ENCODE measurements around the gene KRT85.

KRT85 gene

GRCh38 chr12:52327052-52327829, 40.0 kb downstream of the KRT85 start:
- peaks cover 6% of the 10 kb centered on the region for H3K27me3 ChIP-seq (ENCODE audit: control insufficient read depth, insufficient read depth, low read length)
- peaks cover 8% of the 10 kb centered on the region for H3K4me1 ChIP-seq (ENCODE audit: control insufficient read depth, insufficient read depth, low read length)
- H3K9me3 ChIP-seq (ENCODE audit: control insufficient read depth, low read length), result no peaks in the 10 kb centered on the region
- no peak overlapping the region for H3K9ac ChIP-seq (ENCODE audit: low read length)
- H3K36me3 ChIP-seq (ENCODE audit: control insufficient read depth, insufficient read depth, low read length), result no peaks in the 10 kb centered on the region
- H3K4me3 ChIP-seq (ENCODE audit: low read length), result no peak overlapping the region

- H3K4me1 ChIP-seq (ENCODE audit: control insufficient read depth, insufficient read depth, low read length), result peaks cover 8% of the 10 kb centered on the region
- no peaks in the 10 kb centered on the region for H3K9me3 ChIP-seq (ENCODE audit: control insufficient read depth, low read length)
- no peaks in the 10 kb centered on the region for H3K36me3 ChIP-seq (ENCODE audit: control insufficient read depth, insufficient read depth, low read length)
- peaks cover 21% of the 10 kb centered on the region for H3K27me3 ChIP-seq (ENCODE audit: control insufficient read depth, insufficient read depth, low read length)
- H3K9ac ChIP-seq (ENCODE audit: low read length), result no peak overlapping the region
- H3K4me3 ChIP-seq (ENCODE audit: low read length), result no peak overlapping the region
Measured at GRCh38 chr12:52324153-52324444, 43.2 kb downstream of the KRT85 start.

GRCh38 chr12:52323416-52324152, 43.7 kb downstream of the KRT85 start:
- H3K27me3 ChIP-seq (ENCODE audit: control insufficient read depth, insufficient read depth, low read length), result peaks cover 21% of the 10 kb centered on the region
- H3K4me3 ChIP-seq (ENCODE audit: low read length), result no peak overlapping the region
- H3K4me1 ChIP-seq (ENCODE audit: control insufficient read depth, insufficient read depth, low read length), result peaks cover 8% of the 10 kb centered on the region
- H3K9ac ChIP-seq (ENCODE audit: low read length), result no peak overlapping the region
- no peaks in the 10 kb centered on the region for H3K36me3 ChIP-seq (ENCODE audit: control insufficient read depth, insufficient read depth, low read length)
- H3K9me3 ChIP-seq (ENCODE audit: control insufficient read depth, low read length), result no peaks in the 10 kb centered on the region

GRCh38 chr12:52323001-52323400, 44.3 kb downstream of the KRT85 start:
- Histone ChIP-seq H3K36me3 (ENCODE audit: control insufficient read depth, insufficient read depth, low read length) (no peaks in the 10 kb centered on the region), H3K4me3 (ENCODE audit: low read length) (no peak overlapping the region), H3K4me1 (ENCODE audit: control insufficient read depth, insufficient read depth, low read length) (peaks cover 5% of the 10 kb centered on the region), H3K27me3 (ENCODE audit: control insufficient read depth, insufficient read depth, low read length) (peaks cover 21% of the 10 kb centered on the region), H3K9me3 (ENCODE audit: control insufficient read depth, low read length) (no peaks in the 10 kb centered on the region), H3K9ac (ENCODE audit: low read length) (no peak overlapping the region)

GRCh38 chr12:52322069-52322468, 45.2 kb downstream of the KRT85 start:
- no peak overlapping the region for H3K9ac ChIP-seq (ENCODE audit: low read length)
- H3K27me3 ChIP-seq (ENCODE audit: control insufficient read depth, insufficient read depth, low read length), result peaks cover 21% of the 10 kb centered on the region
- no peaks in the 10 kb centered on the region for H3K9me3 ChIP-seq (ENCODE audit: control insufficient read depth, low read length)
- no peaks in the 10 kb centered on the region for H3K4me1 ChIP-seq (ENCODE audit: control insufficient read depth, insufficient read depth, low read length)
- H3K4me3 ChIP-seq (ENCODE audit: low read length), result no peak overlapping the region
- H3K36me3 ChIP-seq (ENCODE audit: control insufficient read depth, insufficient read depth, low read length), result no peaks in the 10 kb centered on the region

GRCh38 chr12:52321418-52321817, 45.9 kb downstream of the KRT85 start:
- no peak overlapping the region for H3K9ac ChIP-seq (ENCODE audit: low read length)
- H3K4me3 ChIP-seq (ENCODE audit: low read length), result no peak overlapping the region
- H3K9me3 ChIP-seq (ENCODE audit: control insufficient read depth, low read length), result no peaks in the 10 kb centered on the region
- no peaks in the 10 kb centered on the region for H3K4me1 ChIP-seq (ENCODE audit: control insufficient read depth, insufficient read depth, low read length)
- peaks cover 21% of the 10 kb centered on the region for H3K27me3 ChIP-seq (ENCODE audit: control insufficient read depth, insufficient read depth, low read length)
- H3K36me3 ChIP-seq (ENCODE audit: control insufficient read depth, insufficient read depth, low read length), result no peaks in the 10 kb centered on the region

- no peak within 1 kb of the TSS for H3K9ac ChIP-seq (ENCODE audit: low read length)
- no peaks in the 10 kb centered on the region for H3K9me3 ChIP-seq (ENCODE audit: control insufficient read depth, low read length)
- peaks cover 21% of the 10 kb centered on the region for H3K27me3 ChIP-seq (ENCODE audit: control insufficient read depth, insufficient read depth, low read length)
- H3K4me3 ChIP-seq (ENCODE audit: low read length), result no peak within 1 kb of the TSS
- no peaks in the 10 kb centered on the region for H3K4me1 ChIP-seq (ENCODE audit: control insufficient read depth, insufficient read depth, low read length)
- no peaks in the 10 kb centered on the region for H3K36me3 ChIP-seq (ENCODE audit: control insufficient read depth, insufficient read depth, low read length)
Measured at GRCh38 chr12:52320784-52321400, 46.4 kb downstream of the KRT85 start, which contains the start of gene KRT83. KRT83 (minus strand) TSS chr12:52321398; CDS start chr12:52321335, 63 bp downstream.

GRCh38 chr12:52319097-52319496, 48.2 kb downstream of the KRT85 start:
- Histone ChIP-seq H3K9ac (ENCODE audit: low read length) (no peak overlapping the region), H3K36me3 (ENCODE audit: control insufficient read depth, insufficient read depth, low read length) (no peaks in the 10 kb centered on the region), H3K4me1 (ENCODE audit: control insufficient read depth, insufficient read depth, low read length) (no peaks in the 10 kb centered on the region), H3K27me3 (ENCODE audit: control insufficient read depth, insufficient read depth, low read length) (peaks cover 21% of the 10 kb centered on the region), H3K9me3 (ENCODE audit: control insufficient read depth, low read length) (no peaks in the 10 kb centered on the region), H3K4me3 (ENCODE audit: low read length) (no peak overlapping the region)

- Histone ChIP-seq H3K9ac (ENCODE audit: low read length) (no peak overlapping the region), H3K27me3 (ENCODE audit: control insufficient read depth, insufficient read depth, low read length) (peaks cover 24% of the 10 kb centered on the region), H3K4me1 (ENCODE audit: control insufficient read depth, insufficient read depth, low read length) (no peaks in the 10 kb centered on the region), H3K9me3 (ENCODE audit: control insufficient read depth, low read length) (no peaks in the 10 kb centered on the region), H3K36me3 (ENCODE audit: control insufficient read depth, insufficient read depth, low read length) (no peaks in the 10 kb centered on the region), H3K4me3 (ENCODE audit: low read length) (no peak overlapping the region)
Measured at GRCh38 chr12:52318241-52318990, 48.9 kb downstream of the KRT85 start.

- Histone ChIP-seq H3K9me3 (ENCODE audit: control insufficient read depth, low read length) (no peaks in the 10 kb centered on the region), H3K36me3 (ENCODE audit: control insufficient read depth, insufficient read depth, low read length) (no peaks in the 10 kb centered on the region), H3K9ac (ENCODE audit: low read length) (no peak overlapping the region), H3K27me3 (ENCODE audit: control insufficient read depth, insufficient read depth, low read length) (peaks cover 23% of the 10 kb centered on the region), H3K4me1 (ENCODE audit: control insufficient read depth, insufficient read depth, low read length) (no peaks in the 10 kb centered on the region), H3K4me3 (ENCODE audit: low read length) (no peak overlapping the region)
Measured at GRCh38 chr12:52317468-52318052, 49.7 kb downstream of the KRT85 start.

- no peak overlapping the region for H3K9ac ChIP-seq (ENCODE audit: low read length)
- H3K4me3 ChIP-seq (ENCODE audit: low read length), result no peak overlapping the region
- H3K9me3 ChIP-seq (ENCODE audit: control insufficient read depth, low read length), result no peaks in the 10 kb centered on the region
- peaks cover 17% of the 10 kb centered on the region for H3K27me3 ChIP-seq (ENCODE audit: control insufficient read depth, insufficient read depth, low read length)
- H3K36me3 ChIP-seq (ENCODE audit: control insufficient read depth, insufficient read depth, low read length), result no peaks in the 10 kb centered on the region
- no peaks in the 10 kb centered on the region for H3K4me1 ChIP-seq (ENCODE audit: control insufficient read depth, insufficient read depth, low read length)
Measured at GRCh38 chr12:52316701-52317100, 50.6 kb downstream of the KRT85 start.

All from mucosa of stomach (tissue), 1 donor.